SH-SY5Y (cell line): Measurements from ENCODE around the gene SFTPD.

Experiments
- GATA2 ChIP-seq: IDR thresholded peaks from 2 replicates; pipeline ENCODE4 v1.6.1; 2011; ENCODE audit warnings: mild to moderate bottlenecking, low read depth, low read length
- GATA3 ChIP-seq: IDR thresholded peaks from 2 replicates; pipeline ENCODE4 v1.6.1; 2011; ENCODE audit warnings: low read depth, mild to moderate bottlenecking, low read length, moderate library complexity

DNA sequence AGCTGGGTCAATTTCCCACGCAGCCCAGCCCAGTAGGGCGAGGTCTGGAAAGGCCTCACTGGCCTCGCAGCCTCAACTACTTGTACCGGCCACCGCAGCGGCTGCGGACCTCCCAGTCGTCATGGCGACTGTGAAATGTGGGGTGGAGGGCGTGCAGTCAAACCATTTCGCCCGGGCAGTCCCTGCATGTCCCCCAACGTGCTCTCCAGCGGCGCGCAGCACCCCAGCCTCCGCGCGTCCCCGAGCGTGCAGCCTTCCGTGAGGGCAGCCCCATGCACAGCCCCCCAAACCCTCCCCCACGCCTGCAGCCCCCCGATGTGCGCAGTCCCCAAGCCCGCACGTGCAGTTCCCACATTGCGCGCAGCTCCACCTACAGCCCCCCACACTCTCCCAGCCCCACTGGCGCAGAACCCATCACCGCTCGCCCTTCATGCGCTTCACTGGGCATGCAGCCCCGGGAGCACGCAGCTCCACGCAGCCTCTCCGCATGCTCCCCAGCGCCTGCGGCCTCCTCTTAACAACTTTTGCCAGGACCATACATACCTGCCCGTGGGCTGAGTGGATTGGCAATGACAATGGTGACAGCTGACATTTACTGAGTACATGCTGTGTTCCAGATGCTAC lies 34.5 kb upstream of the SFTPD start:
- no peak for TF ChIP-seq GATA2
- no peak for TF ChIP-seq GATA3
